ENCODE data around the gene OAS3.

The OAS3 gene, protein sequence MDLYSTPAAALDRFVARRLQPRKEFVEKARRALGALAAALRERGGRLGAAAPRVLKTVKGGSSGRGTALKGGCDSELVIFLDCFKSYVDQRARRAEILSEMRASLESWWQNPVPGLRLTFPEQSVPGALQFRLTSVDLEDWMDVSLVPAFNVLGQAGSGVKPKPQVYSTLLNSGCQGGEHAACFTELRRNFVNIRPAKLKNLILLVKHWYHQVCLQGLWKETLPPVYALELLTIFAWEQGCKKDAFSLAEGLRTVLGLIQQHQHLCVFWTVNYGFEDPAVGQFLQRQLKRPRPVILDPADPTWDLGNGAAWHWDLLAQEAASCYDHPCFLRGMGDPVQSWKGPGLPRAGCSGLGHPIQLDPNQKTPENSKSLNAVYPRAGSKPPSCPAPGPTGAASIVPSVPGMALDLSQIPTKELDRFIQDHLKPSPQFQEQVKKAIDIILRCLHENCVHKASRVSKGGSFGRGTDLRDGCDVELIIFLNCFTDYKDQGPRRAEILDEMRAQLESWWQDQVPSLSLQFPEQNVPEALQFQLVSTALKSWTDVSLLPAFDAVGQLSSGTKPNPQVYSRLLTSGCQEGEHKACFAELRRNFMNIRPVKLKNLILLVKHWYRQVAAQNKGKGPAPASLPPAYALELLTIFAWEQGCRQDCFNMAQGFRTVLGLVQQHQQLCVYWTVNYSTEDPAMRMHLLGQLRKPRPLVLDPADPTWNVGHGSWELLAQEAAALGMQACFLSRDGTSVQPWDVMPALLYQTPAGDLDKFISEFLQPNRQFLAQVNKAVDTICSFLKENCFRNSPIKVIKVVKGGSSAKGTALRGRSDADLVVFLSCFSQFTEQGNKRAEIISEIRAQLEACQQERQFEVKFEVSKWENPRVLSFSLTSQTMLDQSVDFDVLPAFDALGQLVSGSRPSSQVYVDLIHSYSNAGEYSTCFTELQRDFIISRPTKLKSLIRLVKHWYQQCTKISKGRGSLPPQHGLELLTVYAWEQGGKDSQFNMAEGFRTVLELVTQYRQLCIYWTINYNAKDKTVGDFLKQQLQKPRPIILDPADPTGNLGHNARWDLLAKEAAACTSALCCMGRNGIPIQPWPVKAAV

DNA sequence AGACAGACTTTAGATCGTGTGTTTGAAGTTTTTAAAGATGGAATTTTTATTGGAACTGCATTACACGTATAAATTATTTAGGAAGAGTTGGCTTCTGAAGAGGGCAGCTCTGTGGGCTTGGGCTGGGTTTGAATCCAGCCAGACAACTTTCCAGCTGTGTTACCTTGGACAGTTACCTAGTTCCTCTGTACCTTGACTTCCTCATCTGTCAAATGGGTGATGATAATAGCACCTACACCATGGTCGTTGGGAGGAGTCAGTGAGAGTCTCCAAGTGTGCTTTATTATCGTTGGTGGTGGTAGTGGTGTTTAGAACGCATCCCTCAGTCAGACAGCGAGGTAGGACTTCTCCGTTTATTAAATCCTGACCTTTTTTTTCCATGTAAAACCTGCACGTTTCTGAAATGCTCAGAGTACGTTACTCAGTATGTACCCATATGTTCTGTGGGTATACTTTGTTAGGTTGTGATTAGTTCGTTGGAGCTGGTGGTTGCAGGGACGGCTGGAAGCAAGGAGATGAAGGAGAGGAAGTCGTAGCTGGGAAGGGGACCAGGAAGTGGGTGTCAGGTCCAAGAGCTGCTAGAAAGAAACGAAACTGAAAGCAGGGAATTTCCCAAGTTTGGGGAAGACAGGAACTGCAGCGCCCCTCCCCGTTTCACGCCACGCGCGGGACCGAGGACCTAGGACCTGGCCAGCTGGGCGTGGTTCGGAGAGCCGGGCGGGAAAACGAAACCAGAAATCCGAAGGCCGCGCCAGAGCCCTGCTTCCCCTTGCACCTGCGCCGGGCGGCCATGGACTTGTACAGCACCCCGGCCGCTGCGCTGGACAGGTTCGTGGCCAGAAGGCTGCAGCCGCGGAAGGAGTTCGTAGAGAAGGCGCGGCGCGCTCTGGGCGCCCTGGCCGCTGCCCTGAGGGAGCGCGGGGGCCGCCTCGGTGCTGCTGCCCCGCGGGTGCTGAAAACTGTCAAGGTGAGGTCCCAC, at the start of gene OAS3:
Gene OAS3 (plus strand): TSS at position 734 of the 979 bp plus-strand sequence. CDS start 57 bp downstream, at position 791.
- peak within 1 kb of the TSS; percentile 91 for H3K4me3 Mint-ChIP-seq
- H3K27me3 Mint-ChIP-seq, result no peaks in the 10 kb centered on the region
- peaks cover 6% of the 10 kb centered on the region for H3K9me3 Mint-ChIP-seq
- peaks cover 39% of the 10 kb centered on the region for H3K4me1 Mint-ChIP-seq
- H3K36me3 Mint-ChIP-seq, result no peaks in the 10 kb centered on the region
- H3K27ac Mint-ChIP-seq, result peak within 1 kb of the TSS; percentile 95

- Mint-ChIP-seq H3K9me3 (no peaks in the 10 kb centered on the region), H3K27ac (no peak overlapping the region), H3K36me3 (no peaks in the 10 kb centered on the region), H3K4me1 (no peaks in the 10 kb centered on the region), H3K27me3 (no peaks in the 10 kb centered on the region), H3K4me3 (no peak overlapping the region)
Observed at GRCh38 chr12:112891093-112892024, 46.9 kb upstream of the OAS3 start.

- no peaks in the 10 kb centered on the region for H3K4me1 Mint-ChIP-seq
- no peak overlapping the region for H3K27ac Mint-ChIP-seq
- H3K27me3 Mint-ChIP-seq, result no peaks in the 10 kb centered on the region
- H3K4me3 Mint-ChIP-seq, result no peak overlapping the region
- no peaks in the 10 kb centered on the region for H3K9me3 Mint-ChIP-seq
- H3K36me3 Mint-ChIP-seq, result no peaks in the 10 kb centered on the region
Observed at GRCh38 chr12:112892856-112893255, 45.4 kb upstream of the OAS3 start.

- Mint-ChIP-seq H3K4me3 (no peak overlapping the region), H3K27me3 (no peaks in the 10 kb centered on the region), H3K27ac (no peak overlapping the region), H3K4me1 (no peaks in the 10 kb centered on the region), H3K9me3 (no peaks in the 10 kb centered on the region), H3K36me3 (no peaks in the 10 kb centered on the region)
Observed at GRCh38 chr12:112894128-112894527, 44.1 kb upstream of the OAS3 start.

GRCh38 chr12:112898380-112898779, 39.9 kb upstream of the OAS3 start:
- Mint-ChIP-seq H3K27ac (no peak overlapping the region), H3K36me3 (no peaks in the 10 kb centered on the region), H3K4me1 (peaks cover 23% of the 10 kb centered on the region), H3K27me3 (no peaks in the 10 kb centered on the region), H3K4me3 (no peak overlapping the region), H3K9me3 (no peaks in the 10 kb centered on the region)

DNA sequence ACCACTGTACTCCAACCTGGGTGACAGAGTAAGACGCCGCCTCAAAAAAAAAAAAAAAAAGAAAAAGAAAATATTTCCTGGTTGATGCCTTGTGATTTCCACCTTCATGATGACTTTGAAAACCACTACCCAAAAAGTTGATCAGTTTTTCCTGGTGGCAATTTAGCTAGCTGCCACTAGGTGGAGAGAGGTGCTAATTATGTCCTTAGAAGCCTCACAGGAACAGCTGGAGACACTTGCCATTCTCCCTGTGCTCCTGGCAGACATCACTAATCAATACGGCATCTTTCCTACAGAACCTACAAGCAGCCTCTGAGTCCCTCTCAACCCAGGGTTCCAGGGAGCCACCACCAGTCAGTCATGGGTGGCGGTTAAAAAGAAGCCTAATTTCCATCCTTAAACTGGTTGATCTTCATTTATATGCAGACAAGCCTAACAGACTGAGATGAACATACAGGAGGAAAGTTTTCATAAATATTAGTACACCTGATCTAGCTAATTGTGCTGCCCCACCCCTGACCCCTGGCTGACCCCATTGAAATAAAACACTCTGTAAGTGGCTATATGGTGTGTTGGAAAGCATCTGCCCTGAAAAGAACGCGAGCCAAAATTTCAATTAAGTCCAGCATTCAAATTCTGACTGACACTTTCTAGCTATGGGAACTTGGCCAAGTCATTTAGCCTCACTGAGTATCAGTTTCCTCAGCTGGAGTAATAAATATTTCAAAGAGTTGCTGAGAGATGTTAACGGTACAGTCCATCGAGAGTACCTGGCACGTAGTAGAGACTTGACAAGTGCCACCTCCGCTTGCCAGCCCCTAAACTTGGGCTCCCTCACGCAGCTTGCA, 37.8 kb upstream of the OAS3 start:
- Mint-ChIP-seq H3K27ac (no peak overlapping the region), H3K9me3 (no peaks in the 10 kb centered on the region), H3K27me3 (no peaks in the 10 kb centered on the region), H3K36me3 (no peaks in the 10 kb centered on the region), H3K4me1 (peaks cover 42% of the 10 kb centered on the region), H3K4me3 (no peak overlapping the region)

- peaks cover 49% of the 10 kb centered on the region for H3K4me1 Mint-ChIP-seq
- no peaks in the 10 kb centered on the region for H3K36me3 Mint-ChIP-seq
- no peak overlapping the region for H3K27ac Mint-ChIP-seq
- H3K9me3 Mint-ChIP-seq, result no peaks in the 10 kb centered on the region
- H3K4me3 Mint-ChIP-seq, result no peak overlapping the region
- no peaks in the 10 kb centered on the region for H3K27me3 Mint-ChIP-seq
Observed at GRCh38 chr12:112901271-112901670, 37.0 kb upstream of the OAS3 start.

GRCh38 chr12:112904571-112904970, 33.7 kb upstream of the OAS3 start:
- no peak overlapping the region for H3K4me3 Mint-ChIP-seq
- peaks cover 82% of the 10 kb centered on the region for H3K4me1 Mint-ChIP-seq
- H3K27ac Mint-ChIP-seq, result peak overlapping the region; percentile 74
- H3K27me3 Mint-ChIP-seq, result no peaks in the 10 kb centered on the region
- no peaks in the 10 kb centered on the region for H3K36me3 Mint-ChIP-seq
- no peaks in the 10 kb centered on the region for H3K9me3 Mint-ChIP-seq

- H3K4me3 Mint-ChIP-seq, result no peak overlapping the region
- H3K27ac Mint-ChIP-seq, result peak overlapping the region; percentile 69
- no peaks in the 10 kb centered on the region for H3K9me3 Mint-ChIP-seq
- no peaks in the 10 kb centered on the region for H3K27me3 Mint-ChIP-seq
- H3K4me1 Mint-ChIP-seq, result peaks cover 89% of the 10 kb centered on the region
- peaks cover 3% of the 10 kb centered on the region for H3K36me3 Mint-ChIP-seq
Observed at GRCh38 chr12:112905451-112906089, 32.7 kb upstream of the OAS3 start.

- H3K27me3 Mint-ChIP-seq, result no peaks in the 10 kb centered on the region
- peak within 1 kb of the TSS; percentile 95 for H3K27ac Mint-ChIP-seq
- H3K36me3 Mint-ChIP-seq, result peaks cover 11% of the 10 kb centered on the region
- peak within 1 kb of the TSS; percentile 95 for H3K4me3 Mint-ChIP-seq
- H3K4me1 Mint-ChIP-seq, result peaks cover 96% of the 10 kb centered on the region
- H3K9me3 Mint-ChIP-seq, result no peaks in the 10 kb centered on the region
Observed at GRCh38 chr12:112906712-112907414, 31.4 kb upstream of the OAS3 start, which contains the start of gene OAS1. TSS of gene OAS1 (plus strand) at chr12:112906962. CDS start at chr12:112907040, 78 bp downstream.

DNA sequence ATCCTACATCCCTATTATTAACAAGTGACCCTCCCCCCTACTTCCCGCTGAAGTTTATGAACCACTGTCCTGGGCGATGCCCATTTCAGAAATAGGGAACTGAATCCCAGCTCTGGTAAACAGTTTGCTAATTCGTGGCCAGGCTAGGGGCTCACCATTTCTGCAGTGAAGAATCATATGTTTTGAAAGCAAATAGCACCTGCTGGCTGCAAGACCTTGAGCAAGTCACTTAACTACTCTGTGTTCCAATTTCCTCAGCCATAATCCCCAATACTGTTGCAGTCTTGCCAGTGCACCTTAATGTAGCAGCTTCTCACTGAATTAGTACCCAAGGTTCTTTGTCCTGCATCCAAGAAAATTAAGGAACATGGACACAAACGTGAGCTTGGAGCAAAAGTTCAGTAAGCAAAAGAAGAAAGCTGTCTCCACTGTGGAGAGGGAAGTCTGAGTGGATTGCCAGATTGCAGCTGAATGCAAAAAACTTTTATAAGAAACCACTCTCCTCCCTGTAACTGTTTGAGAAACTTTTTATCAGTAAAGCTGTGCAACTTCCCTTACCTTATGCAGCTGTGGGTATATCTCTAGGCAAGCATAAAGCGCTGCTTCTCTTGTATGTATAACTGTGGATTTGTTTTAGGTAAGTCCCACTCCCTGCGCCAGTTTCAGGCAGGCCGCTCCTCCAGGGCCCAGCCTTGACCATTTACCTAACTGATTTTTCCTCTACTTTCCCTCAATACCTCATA, 30.7 kb upstream of the OAS3 start:
- H3K27ac Mint-ChIP-seq, result peak overlapping the region; percentile 95

GRCh38 chr12:112908548-112908947, 29.7 kb upstream of the OAS3 start:
- peaks cover 94% of the 10 kb centered on the region for H3K4me1 Mint-ChIP-seq
- H3K36me3 Mint-ChIP-seq, result peaks cover 25% of the 10 kb centered on the region
- peaks cover 8% of the 10 kb centered on the region for H3K9me3 Mint-ChIP-seq
- peak overlapping the region; percentile 95 for H3K4me3 Mint-ChIP-seq
- H3K27ac Mint-ChIP-seq, result peak overlapping the region; percentile 95
- H3K27me3 Mint-ChIP-seq, result no peaks in the 10 kb centered on the region

More for the DNA sequence above, 30.7 kb upstream of the OAS3 start:
- peak overlapping the region; percentile 95 for H3K4me3 Mint-ChIP-seq
- H3K27me3 Mint-ChIP-seq, result no peaks in the 10 kb centered on the region
- peaks cover 94% of the 10 kb centered on the region for H3K4me1 Mint-ChIP-seq
- H3K36me3 Mint-ChIP-seq, result peaks cover 15% of the 10 kb centered on the region
- H3K9me3 Mint-ChIP-seq, result no peaks in the 10 kb centered on the region
